Neuronal stem cell (in vitro differentiated cells): ENCODE data around the gene TAC3.
"Not testable (repeated sequence)": the region's sequence is repeated elsewhere in the genome, so short reads cannot be mapped to it uniquely, and the experiment has no call there.

Source experiments
- DNase-seq: peaks from one replicate; pipeline ENCODE4 v3.0.0-alpha.2; 2013; ENCODE audit warnings: low spot score
- H2AFZ ChIP-seq: one replicate; pipeline ENCODE4 v1.6.1; 2013; ENCODE audit warnings: mild to moderate bottlenecking, low read length, inconsistent platforms
- H2AK5ac ChIP-seq: 2 replicates; pipeline ENCODE4 v1.6.1; 2013; ENCODE audit warnings: low read depth, mild to moderate bottlenecking, inconsistent platforms, low read length, moderate library complexity, mixed read lengths
- H2BK120ac ChIP-seq: 2 replicates; pipeline ENCODE4 v1.6.1; 2013; ENCODE audit warnings: low read depth, mild to moderate bottlenecking, inconsistent platforms, low read length, moderate library complexity, mixed read lengths
- H2BK12ac ChIP-seq: one replicate; pipeline ENCODE4 v1.6.1; 2013; ENCODE audit warnings: low read length, inconsistent platforms
- H2BK15ac ChIP-seq: 2 replicates; pipeline ENCODE4 v1.6.1; 2013; ENCODE audit warnings: mild to moderate bottlenecking, low read length, inconsistent platforms, mixed read lengths
- H2BK5ac ChIP-seq: one replicate; pipeline ENCODE4 v1.6.1; 2013; ENCODE audit warnings: inconsistent platforms, mild to moderate bottlenecking, low read length, moderate library complexity
- H3K14ac ChIP-seq: one replicate; pipeline ENCODE4 v1.6.1; 2013; ENCODE audit warnings: low read length, inconsistent platforms
- H3K18ac ChIP-seq: 2 replicates; pipeline ENCODE4 v1.6.1; 2013; ENCODE audit warnings: low read length, inconsistent platforms
- H3K23ac ChIP-seq: 2 replicates; pipeline ENCODE4 v1.6.1; 2013; ENCODE audit warnings: low read depth, mild to moderate bottlenecking, mixed read lengths, low read length, inconsistent platforms; ENCODE audit not compliant: poor library complexity
- H3K27ac ChIP-seq: replicated peaks from 3 replicates; pipeline ENCODE4 v1.5.1; 2013; ENCODE audit warnings: low read length, inconsistent platforms
- H3K27me3 ChIP-seq, 3 experiments: 2 replicates each; pipeline ENCODE4 v1.6.1; 2013; ENCODE audit warnings: low read length in 3 of 3, mild to moderate bottlenecking in 2 of 3, inconsistent platforms in 1 of 3, low read depth in 1 of 3, mixed read lengths in 1 of 3, moderate library complexity in 1 of 3; ENCODE audit not compliant: control insufficient read depth in 3 of 3, insufficient read depth in 3 of 3
- H3K36me3 ChIP-seq, 2 donors: replicated peaks in 1 of 2; 2 replicates each; pipeline ENCODE4 v1.6.1; 2013; ENCODE audit warnings: low read length in 2 of 2; ENCODE audit not compliant: control insufficient read depth in 2 of 2, insufficient read depth in 2 of 2
- H3K4ac ChIP-seq: 2 replicates; pipeline ENCODE4 v1.6.1; 2013; ENCODE audit warnings: inconsistent platforms, mild to moderate bottlenecking, low read length, moderate library complexity
- H3K4me1 ChIP-seq, 2 donors: 1 replicate in 1 of 2; 2 replicates in 1 of 2; pipeline ENCODE4 v1.6.1; 2013; ENCODE audit warnings: low read length in 2 of 2, low read depth in 1 of 2; ENCODE audit not compliant: control insufficient read depth in 2 of 2, insufficient read depth in 1 of 2
- H3K4me2 ChIP-seq: one replicate; pipeline ENCODE4 v1.6.1; 2013; ENCODE audit warnings: mild to moderate bottlenecking, low read length, inconsistent platforms; ENCODE audit not compliant: insufficient read depth, poor library complexity, severe bottlenecking
- H3K4me3 ChIP-seq, 2 donors: 2 replicates each; pipeline ENCODE4 v1.5.1; 2013; ENCODE audit warnings: low read length in 2 of 2, mild to moderate bottlenecking in 2 of 2, inconsistent platforms in 1 of 2, moderate library complexity in 1 of 2
- H3K79me1 ChIP-seq: one replicate; pipeline ENCODE4 v1.6.1; 2013; ENCODE audit warnings: low read depth, mild to moderate bottlenecking, inconsistent platforms, low read length, moderate library complexity
- H3K9ac ChIP-seq: one replicate; pipeline ENCODE4 v1.6.1; 2013; ENCODE audit warnings: mild to moderate bottlenecking, low read depth, low read length, inconsistent platforms; ENCODE audit not compliant: poor library complexity
- H3K9me3 ChIP-seq, 2 donors: replicated peaks in 1 of 2; 2 replicates each; pipeline versions ENCODE3 to v1.6.1; 2013; ENCODE audit warnings: low read length in 2 of 2, mild to moderate bottlenecking in 2 of 2, inconsistent platforms in 1 of 2, low read depth in 1 of 2, mixed read lengths in 1 of 2, moderate library complexity in 1 of 2; ENCODE audit not compliant: control insufficient read depth in 2 of 2, insufficient read depth in 1 of 2
- H4K8ac ChIP-seq: one replicate; pipeline ENCODE4 v1.6.1; 2013; ENCODE audit warnings: low read depth, mild to moderate bottlenecking, inconsistent platforms, low read length, moderate library complexity
- H4K91ac ChIP-seq: one replicate; pipeline ENCODE4 v1.6.1; 2013; ENCODE audit warnings: low read length, low read depth, mild to moderate bottlenecking, inconsistent platforms; ENCODE audit not compliant: poor library complexity
- WGBS, 2 donors: extraction: QIAGEN DNeasy Blood & Tissue Kit; methylation state at CpG; one replicate each; pipeline ENCODE4 v1.1.7; 2013; ENCODE audit warnings: missing lambda C conversion rate in 2 of 2, mixed read lengths in 1 of 2; ENCODE audit not compliant: insufficient read length in 2 of 2, insufficient replicate concordance in 1 of 2; ENCODE audit errors: extremely low coverage in 2 of 2; 5-methylcytosine and 5-hydroxymethylcytosine counted together

Gene TAC3

DNA sequence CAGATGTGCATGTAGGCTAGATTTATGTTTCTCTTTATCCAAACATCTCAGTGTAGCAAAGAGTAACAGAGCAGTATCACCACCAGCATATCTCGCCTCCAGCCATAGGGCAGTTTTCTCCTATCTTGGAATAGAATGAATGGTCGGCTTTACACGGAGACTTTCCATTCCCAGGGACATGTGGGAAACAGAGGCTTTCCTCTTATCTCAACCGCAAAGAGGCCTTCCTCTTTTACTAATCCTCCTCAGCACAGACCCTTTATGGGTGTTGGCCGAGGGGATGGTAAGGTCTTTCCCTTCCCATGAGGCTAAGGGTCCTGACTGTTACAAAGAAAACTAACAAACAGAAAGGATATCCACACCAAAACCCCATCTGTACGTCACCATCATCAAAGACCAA lies 47.4 kb downstream of the TAC3 start:
- not testable (repeated sequence) for H3K27me3 ChIP-seq, H3K4ac ChIP-seq, DNase-seq, H2BK120ac ChIP-seq, H2AFZ ChIP-seq, H3K27ac ChIP-seq, H3K14ac ChIP-seq, H3K4me3 ChIP-seq, H3K36me3 ChIP-seq, H3K4me2 ChIP-seq, H3K9ac ChIP-seq, H3K23ac ChIP-seq, H3K9me3 ChIP-seq, H4K8ac ChIP-seq, H2BK12ac ChIP-seq, H2BK15ac ChIP-seq, H3K79me1 ChIP-seq, H4K91ac ChIP-seq, H3K4me1 ChIP-seq, H2AK5ac ChIP-seq, H3K18ac ChIP-seq, H2BK5ac ChIP-seq
- WGBS, 2 donors, result no CpG with 5 or more reads among the region's 6 CpGs

DNA sequence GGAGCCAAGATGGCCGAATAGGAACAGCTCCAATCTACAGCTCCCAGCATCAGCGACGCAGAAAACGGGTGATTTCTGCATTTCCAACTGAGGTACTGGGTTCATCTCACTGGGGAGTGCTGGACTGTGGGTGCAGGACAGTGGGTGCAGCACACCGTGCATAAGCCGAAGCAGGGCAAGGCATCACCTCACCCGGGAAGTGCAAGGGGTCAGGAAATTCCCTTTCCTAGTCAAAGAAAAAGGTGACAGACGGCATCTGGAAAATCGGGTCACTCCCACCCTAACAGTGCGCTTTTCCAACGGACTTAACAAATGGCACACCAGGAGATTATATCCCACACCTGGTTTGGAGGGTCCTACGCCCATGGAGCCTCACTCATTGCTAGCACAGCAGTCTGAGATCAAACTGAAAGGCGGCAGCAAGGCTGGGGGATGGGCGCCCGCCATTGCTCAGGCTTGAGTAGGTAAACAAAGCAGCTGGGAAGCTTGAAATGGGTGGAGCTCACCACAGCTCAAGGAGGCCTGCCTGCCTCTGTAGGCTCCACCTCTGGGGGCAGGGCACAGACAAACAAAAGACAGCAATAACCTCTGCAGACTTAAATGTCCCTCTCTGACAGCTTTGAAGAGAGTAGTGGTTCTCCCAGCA lies 50.2 kb downstream of the TAC3 start:
- H3K9ac ChIP-seq, H2BK5ac ChIP-seq, H3K27me3 ChIP-seq, H3K4me3 ChIP-seq, H2BK12ac ChIP-seq, H4K91ac ChIP-seq, DNase-seq, H3K79me1 ChIP-seq, H4K8ac ChIP-seq, H2AFZ ChIP-seq, H3K36me3 ChIP-seq, H3K4me1 ChIP-seq, H3K27ac ChIP-seq, H3K14ac ChIP-seq, H3K18ac ChIP-seq, H3K23ac ChIP-seq, H3K9me3 ChIP-seq, H3K4me2 ChIP-seq, H2BK120ac ChIP-seq, H2AK5ac ChIP-seq, H2BK15ac ChIP-seq, H3K4ac ChIP-seq: not testable (repeated sequence)
- no CpG with 5 or more reads among the region's 15 CpGs for WGBS, 2 donors

DNA sequence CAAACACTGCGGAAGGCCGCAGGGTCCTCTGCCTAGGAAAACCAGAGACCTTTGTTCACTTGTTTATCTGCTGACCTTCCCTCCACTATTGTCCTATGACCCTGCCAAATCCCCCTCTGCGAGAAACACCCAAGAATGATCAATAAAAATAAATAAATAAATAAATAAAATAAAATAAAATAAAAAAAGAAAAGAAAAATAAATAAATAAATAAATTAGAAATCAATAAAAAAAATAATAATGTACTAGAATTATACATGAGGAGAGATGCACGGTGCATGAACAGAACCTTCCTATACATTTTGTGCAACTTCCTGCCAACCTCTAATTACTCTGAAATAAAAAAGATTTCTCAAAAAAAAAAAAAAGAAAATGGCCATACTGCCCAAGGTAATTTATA lies 51.2 kb downstream of the TAC3 start:
- not testable (repeated sequence) for H2AFZ ChIP-seq, DNase-seq, H4K91ac ChIP-seq, H3K9ac ChIP-seq, H3K4me2 ChIP-seq, H3K27me3 ChIP-seq, H2BK5ac ChIP-seq, H3K18ac ChIP-seq, H3K36me3 ChIP-seq, H2BK120ac ChIP-seq, H3K27ac ChIP-seq, H3K4me3 ChIP-seq, H3K23ac ChIP-seq, H3K79me1 ChIP-seq, H2AK5ac ChIP-seq, H3K4me1 ChIP-seq, H2BK12ac ChIP-seq, H3K9me3 ChIP-seq, H3K14ac ChIP-seq, H4K8ac ChIP-seq, H3K4ac ChIP-seq, H2BK15ac ChIP-seq
- no CpG with 5 or more reads among the region's 4 CpGs for WGBS, 2 donors

DNA sequence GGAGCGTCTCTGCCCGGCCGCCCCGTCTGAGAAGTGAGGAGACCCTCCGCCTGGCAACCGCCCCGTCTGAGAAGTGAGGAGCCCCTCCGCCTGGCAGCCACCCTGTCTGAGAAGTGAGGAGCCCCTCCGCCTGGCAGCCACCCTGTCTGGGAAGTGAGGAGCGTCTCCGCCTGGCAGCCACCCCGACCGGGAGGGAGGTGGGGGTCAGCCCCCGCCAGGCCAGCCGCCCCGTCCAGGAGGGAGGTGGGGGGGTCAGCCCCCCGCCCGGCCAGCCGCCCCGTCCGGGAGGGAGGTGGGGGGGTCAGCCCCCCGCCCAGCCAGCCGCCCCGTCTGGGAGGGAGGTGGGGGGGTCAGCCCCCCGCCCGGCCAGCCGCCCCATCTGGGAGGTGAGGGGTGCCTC lies 52.8 kb downstream of the TAC3 start:
- H3K14ac ChIP-seq, H4K91ac ChIP-seq, H3K27me3 ChIP-seq, H3K9me3 ChIP-seq, H3K23ac ChIP-seq, DNase-seq, H3K36me3 ChIP-seq, H3K4me2 ChIP-seq, H2AK5ac ChIP-seq, H2AFZ ChIP-seq, H2BK12ac ChIP-seq, H3K79me1 ChIP-seq, H2BK5ac ChIP-seq, H4K8ac ChIP-seq, H2BK120ac ChIP-seq, H2BK15ac ChIP-seq, H3K18ac ChIP-seq, H3K4me3 ChIP-seq, H3K27ac ChIP-seq, H3K9ac ChIP-seq, H3K4ac ChIP-seq, H3K4me1 ChIP-seq: not testable (repeated sequence)
- no CpG with 5 or more reads among the region's 27 CpGs for WGBS, 2 donors
